NCI-H1436 treated with DMSO at 0.1 percent for 48 hours (cell line): Measurements from ENCODE around the gene ZNF608.

ENCODE experiments used
- DNase-seq: peaks from one replicate; lab custom pipeline; 2025; lab: John Stamatoyannopoulos, UW

ZNF608 gene

DNA sequence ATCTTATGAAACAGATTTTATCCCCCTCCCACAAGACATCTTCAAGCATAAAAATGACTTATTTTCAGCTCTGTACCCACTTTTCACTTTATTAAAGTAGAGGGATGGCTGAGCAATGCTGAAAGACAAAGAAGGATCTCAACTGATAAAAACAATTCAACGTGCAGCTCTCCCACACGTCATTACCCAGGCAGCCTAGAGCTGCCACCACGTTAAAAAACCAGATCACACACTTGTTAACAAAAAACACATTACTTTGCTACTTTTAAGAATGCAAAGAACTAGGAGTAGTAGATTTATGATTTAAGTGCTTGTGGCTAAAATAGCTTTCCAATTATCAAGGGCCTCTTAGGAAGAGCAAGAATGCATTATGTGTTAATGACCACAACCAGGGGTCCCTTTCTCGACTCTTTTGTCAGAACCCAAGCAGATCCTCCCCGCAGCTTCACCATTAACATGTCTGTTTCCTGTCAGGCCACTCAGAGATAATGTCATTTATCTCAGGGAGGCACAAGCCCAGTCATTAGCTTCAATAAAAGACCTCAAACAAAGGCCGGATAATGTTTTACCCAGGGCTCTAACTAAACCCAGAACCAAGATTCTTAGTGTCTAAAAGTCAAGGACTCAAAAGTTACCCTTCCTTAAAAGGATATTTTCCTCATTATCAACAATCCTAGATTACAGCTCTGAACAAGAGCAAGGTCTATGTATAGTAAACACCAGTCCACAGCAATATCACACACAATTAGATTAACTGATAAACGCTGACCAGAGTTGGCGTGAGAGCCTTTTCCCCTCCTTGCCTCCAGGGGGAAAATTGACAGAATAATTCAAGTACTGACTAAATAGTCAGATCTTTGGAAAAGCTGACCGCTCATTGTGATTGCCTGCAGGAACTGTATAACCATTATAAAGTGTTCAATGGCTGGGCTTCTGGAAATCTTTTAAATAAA lies 7.5 kb downstream of the ZNF608 start:
- DNase-seq, result no peak

DNA sequence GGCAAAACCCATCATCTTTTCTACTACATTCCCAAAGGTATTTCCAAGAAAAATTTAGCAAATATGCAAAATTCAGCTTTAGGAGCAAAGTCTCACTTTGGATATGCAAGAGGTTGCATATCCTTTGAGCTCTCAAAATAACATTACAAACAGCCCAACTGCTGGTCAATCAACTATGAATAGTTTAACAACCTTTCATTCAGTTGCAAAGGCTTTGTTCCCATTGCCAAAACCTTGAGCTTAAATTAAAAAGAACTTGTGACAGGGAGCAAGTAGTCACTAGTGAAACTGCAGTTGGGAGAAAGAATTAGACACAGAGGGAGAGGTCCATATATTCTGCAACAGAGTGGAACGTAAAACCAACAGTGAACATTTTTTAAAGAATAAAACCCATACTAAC lies 8.8 kb downstream of the ZNF608 start:
- DNase-seq, result no peak

DNA sequence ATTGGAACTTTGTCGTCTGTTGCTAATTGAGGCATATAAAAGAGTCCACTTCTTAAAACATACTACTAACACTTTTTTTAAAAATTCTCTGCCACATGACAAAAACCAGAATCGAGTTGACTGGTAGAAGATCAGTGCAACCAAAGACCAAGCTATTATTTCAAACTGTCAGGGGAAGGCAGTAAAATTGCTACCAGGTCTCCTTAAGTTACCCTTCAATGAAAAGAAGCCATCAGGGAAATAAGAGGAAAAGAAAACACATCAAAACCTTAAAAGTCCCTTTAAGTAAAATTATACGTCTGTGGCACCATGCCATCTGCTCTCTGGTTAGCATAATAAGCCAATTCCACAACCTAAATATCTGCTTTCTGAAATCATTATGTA lies 9.6 kb downstream of the ZNF608 start:
- peak; percentile 52 for DNase-seq

DNA sequence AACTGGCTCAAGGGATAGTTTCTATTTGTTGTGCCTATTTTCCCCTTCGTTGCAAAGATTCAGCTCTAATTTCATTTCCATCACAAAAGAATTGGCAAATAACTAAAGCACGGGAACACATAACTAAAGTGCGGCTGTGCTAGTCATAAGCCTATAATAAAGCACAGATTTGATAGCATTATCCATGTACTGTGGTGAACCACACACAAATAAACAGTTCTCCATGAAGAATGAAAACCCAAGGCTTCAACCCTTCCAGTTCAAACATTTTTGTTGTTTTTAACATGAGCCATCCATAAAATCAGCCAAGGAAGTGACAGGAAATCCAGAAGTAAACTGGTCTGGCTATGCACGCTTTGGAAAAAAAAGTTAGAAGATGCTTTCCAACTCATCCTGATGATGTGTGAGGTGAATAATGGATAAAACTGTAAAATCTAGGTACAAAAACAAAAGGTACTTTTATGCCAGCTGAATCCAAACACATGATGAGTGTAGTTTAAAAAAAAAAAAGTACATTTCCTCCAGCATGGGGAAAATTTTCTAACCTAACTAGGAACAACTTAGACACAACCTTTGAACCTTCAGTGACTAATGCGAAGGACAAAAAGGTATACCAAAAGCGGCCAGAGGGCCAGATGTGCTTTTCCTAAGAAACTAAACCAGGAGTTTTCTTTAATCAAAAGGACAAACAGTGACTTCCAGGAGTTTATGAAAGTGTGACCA lies 10.2 kb downstream of the ZNF608 start:
- no peak for DNase-seq

DNA sequence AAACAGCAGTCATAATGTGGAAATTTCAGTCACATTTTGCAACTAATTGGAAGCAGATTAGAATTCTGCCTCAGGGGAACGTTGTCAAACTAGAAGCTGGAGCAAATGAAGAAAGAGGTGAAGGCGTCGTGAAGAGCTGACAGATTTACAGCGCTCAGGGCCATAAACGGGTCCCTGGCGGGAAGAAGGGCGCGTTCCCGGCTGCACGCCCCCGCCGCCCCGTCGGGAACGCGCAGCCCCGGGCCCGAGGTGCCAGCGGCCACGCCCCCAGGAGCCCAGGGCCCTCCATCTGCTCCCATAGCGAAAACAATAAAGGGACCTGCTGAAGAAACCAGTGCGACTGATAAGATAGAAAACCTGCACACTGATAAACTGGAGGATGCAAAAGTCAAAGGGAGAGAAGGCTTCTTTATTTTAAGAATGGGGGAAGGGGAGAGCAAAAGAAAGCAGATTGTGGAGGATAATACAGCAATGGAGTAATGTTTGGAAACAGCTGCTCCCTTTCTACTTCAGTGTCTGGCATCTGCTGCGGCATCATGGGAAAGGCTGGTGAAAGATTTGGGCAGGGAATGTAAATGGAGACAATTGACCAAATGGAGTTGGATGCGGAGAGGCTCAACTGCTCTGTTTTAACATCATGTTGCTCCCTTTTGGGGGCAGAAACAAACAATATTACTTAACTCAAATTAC lies 11.1 kb downstream of the ZNF608 start:
- no peak for DNase-seq

DNA sequence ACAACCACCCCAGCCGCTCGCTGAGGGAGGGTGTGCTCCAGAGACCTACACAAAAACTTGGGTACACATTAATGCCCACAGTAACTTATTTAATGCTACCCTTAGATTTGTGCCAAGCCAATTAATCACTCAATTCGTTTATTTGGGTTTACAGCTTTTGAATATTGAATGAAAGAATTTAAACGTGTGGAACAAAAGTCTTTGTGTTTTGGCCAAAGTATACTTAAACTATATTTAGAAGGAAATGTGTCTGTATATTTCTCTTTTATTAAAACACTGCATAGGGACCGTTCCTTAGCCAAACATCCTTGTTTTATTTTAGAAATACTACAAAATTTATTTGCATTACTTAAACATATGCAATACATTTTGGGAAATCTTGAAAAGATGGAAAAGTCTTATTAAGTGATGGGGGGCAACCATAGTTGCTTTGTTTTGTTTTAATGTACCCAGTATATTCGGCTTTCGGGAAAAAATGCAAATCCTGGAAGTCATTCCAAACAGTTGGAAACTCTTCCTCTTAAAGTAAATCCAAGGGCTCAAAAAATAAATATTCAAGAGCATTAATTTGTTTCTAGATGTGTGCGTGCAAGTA lies 11.8 kb downstream of the ZNF608 start:
- no peak for DNase-seq

DNA sequence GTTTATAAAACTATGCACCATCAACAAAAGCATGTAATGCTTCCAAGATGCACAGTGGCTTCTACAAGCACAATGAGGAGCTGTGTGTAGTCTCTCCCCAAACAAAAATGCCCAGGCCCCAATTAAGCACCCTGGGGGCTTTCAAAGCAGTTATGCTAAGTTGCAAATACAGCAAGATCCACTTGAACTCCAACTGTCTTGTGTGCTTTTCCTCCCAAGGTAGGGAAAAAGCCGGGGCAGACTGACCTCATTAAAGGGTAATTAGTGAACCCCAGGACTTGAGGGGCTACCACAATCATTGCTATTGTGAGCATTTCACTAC lies 13.1 kb downstream of the ZNF608 start:
- no peak for DNase-seq

DNA sequence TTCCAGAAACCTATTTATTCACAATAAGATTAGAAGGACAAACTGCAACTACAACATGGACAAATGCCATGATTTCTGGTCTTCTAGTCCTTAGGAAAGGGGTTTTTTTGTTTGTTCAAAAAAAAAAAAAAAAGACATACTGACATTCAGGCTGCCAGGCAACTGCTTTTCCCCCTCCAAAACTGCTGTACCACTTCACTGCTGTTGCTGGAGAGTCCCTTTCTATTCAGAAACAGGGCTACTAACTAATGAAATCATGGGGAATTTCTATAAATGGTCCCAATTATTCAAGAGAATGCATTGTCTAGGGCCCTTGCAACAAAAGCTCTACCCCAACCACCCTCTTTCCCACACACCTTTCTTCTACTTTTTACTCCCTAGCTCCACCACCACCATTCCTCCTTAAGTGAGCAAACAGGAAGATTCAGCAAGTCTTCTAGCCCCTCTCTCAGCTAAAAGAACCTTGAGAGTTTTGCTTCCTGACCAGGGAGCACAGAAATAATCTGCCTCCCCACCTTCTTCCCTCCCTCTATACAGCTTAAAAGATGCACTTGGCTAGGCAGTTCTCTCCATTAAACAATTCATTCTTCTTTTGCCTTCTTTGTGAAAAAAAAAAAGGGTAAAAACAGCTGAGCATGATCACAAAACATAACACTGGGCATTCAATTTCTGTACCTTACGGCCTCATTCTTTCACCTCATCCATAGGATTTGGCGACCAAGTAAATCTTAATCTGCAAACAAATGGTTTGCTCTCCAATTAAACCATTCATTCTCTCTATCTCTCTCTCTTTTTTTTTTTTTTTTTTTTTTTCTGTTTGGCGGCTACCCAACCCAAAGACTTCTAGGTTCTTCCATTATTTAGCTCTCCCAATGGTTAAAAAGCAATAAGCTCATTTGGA lies 13.8 kb downstream of the ZNF608 start:
- DNase-seq, result no peak

DNA sequence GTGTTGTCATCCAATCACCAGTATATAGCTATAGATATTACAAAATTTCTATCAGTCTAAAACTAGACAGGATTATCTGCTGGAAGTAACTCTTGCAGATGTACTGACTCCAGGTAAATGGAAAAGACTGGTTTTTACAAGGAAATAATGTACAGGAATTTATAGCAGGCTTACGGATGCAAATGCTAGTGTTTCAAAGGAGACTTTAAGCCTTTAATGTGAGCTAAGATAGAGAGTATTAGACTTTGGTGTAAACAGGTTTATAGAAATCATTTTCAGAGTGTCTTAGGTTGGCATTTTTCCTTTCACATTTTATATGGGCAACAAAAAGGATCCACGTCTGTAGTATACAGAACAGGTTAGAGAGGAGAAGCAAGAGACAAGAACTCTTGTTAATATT lies 16.1 kb downstream of the ZNF608 start:
- no peak for DNase-seq

DNA sequence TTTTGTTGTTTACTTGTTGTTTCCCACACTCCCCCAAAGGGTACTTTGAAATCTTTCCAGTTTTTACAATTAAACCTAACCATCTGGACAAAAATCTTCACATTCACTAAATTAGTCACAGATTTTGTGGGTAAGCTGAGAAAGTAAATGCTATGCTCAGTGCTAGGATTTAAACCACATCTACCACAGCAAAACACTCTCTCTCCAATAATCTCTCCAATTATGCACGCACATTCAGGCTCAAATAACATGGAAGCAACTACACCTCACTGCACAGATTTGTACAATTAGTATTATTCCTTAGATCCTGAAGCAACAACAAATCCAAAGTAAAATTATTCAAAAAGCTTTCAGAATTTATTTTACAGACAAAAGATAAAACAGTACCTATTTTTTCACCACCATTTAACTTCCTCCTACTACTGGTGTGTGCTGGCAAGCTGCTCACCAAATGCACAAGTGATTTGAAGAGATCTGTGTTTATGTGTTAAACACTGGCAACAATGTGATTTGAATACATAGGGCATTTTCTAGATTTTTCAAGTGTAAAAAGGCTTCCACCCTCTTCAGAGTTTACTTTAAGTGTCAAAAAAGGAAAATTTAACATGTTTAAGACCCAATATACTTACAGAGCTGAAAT lies 16.6 kb downstream of the ZNF608 start:
- DNase-seq, result no peak

DNA sequence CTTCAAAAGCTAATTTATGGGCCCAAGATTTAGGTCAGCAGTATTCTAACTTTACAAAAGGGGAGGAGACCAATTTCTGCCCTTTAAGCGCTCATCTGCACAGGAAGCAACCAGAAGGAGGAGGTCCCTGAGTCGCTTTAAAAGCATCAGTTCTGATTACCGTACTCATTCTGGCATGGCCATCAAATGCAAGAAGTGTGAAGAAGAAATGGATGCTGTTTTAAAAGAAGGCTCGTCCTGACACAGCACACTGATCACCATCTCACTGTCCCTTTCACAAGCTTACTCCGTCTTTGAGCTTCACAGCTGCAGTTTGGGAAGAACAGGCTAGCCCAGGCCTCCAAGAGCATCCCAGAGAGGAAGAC lies 17.5 kb downstream of the ZNF608 start:
- no peak for DNase-seq

DNA sequence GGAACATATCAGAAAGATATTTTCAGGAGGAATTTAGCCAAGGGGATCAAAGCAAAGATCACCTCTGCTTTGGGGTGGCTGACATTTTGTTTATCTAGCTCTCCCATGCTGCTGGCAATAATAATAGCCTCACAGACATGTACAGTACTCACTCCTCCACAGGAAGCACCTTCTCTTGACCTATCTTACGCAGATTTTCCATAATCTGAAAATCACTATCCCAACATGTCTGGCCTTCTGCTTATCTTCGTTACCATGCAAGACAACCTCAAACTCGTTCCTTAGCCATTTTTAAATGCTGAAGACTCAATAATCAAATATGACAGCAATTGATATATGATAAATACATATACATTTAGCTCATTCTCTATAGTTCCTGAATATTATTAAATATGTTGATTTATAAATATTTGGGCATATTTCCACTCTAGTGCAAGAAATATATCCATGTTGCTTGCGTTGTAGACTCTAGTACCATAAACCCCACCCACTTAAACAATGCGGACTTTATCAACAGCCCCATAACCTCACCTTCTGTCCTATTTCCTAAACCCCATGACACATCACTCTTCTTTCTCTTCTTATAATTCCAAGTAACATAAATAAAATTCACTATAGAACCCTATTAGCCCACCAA lies 18.0 kb downstream of the ZNF608 start:
- no peak for DNase-seq

DNA sequence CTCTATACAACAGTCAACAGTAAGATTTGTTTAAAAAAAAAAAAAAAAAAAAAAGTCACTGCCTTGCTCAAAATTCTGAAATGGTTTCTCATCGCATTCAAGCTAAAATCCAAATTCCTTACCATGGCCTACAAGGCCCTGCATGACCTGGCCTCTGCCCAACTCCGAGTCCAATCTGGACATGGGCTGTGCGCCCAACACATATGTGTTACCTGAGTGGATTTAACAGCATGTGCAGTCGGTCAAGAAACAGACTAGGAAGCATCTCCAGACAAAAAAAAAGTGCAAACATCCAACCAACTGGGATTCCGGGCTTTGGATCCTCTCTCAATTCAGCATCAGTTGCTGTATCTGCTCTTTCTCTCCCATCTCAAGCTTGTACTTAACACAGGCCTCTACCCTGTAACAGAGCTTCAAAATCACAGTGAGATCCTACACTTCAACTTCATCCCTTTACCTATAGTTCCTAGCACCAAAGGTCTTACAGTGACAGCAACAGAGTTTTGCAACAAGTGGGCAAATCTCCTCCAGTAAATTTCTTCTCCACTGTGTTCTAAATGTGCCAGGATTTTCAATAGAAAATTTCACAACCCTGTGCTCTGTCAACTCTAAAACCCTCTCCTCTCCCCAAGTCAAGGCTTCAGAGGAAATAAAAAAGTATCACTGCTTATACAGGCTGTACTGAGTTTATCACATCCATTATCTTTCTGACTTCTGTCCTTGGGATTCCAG lies 19.6 kb downstream of the ZNF608 start:
- no peak for DNase-seq

DNA sequence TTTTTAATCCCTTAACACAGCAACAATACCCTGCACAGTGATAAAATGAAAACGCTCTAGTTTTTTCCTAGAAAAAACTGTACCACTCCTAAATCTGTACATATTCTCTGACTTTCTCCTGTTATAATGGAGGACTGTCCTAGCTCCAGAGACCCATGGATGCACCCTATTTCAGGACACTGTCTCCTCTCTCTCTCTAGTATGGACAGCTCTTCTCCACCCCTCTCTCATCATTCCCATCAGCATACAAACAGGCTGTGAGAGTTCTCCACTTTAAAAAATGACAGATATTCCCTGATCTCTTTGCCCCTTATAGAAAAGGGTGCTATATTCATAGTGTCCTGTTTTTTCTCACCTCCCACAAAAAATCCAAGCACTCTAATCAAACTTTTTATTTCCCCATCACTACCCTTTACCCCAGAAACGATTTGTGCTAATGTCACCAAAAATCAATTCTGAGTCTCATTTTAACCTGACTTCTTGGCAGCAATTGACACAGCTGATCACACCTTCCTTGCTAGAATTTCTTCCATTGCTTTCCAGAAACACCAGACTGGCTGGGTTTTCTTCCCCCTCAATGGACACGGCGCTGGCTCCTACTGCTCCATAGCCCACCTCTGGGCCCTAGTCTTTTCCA lies 20.7 kb downstream of the ZNF608 start:
- no peak for DNase-seq

DNA sequence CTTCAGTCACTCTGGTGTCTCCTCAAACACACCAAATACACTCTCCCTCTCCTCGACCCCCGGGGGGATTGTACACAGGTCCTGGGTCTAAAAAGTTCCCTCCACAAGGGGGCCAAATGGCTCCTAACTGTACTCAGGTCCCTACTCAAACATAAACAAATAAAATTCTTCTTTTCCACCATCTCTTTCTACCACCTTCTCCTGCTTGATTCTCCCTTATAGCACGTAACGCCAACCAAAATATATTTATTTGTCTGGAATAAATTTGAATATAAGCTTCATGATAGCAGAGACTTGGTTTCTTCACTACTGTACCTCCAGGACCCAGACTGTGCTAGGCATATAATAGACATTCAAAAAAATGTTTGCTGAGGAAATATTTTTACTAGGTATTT lies 21.4 kb downstream of the ZNF608 start:
- DNase-seq, result no peak

DNA sequence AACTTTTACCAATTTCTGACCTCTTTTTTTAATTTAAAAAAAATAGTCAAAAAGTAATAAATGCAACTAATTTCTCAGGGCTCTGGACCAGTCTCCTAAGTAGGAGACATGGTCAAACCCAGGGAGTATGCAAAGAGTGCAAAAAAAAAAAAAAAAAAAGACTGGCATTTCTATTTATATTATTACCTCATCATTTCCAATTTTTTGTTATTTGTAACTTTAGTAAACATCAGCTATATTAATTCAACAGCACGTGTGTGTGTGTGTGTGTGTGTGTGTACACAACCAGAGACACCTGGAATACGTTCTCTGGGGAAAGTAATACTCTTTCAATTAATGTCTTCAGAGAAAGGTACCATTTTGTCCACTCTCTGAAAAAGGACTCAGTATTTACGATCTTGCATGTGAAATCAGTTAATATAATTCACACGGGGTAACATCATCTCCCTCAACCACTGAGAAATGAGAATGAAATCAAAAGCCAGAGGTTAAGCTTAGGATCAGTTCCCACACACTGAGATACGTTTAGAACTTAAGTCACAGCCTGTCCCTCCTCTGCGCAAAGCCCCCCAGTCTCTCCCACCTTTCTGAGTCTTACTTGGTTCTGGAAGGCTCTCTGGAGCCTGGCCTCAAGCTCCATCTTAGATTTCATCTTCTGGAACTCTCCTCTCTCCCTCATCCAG lies 21.9 kb downstream of the ZNF608 start:
- DNase-seq, result no peak

DNA sequence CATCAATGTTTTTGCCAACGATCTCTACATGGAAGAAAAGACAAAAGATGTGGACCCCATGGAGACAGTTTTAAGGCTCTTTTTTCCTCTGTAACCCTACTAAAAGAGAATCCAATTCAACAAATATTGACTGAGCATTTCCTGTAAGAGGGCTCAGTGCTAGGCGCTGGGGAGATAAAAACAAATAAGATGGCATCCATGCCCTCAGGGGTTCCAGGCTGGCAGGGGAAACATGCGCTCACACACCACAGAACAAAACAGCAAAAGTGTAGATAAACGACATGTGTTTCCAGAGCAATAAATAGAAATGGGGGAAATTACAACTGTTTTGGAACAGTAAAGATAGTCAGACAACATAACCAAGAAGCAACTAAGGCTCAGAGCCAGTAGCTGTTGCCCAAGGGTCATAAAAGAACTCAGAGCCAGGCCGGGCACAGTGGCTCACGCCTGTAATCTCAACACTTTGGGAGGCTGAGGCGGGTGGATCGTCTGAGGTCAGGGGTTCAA lies 25.2 kb downstream of the ZNF608 start:
- no peak for DNase-seq

DNA sequence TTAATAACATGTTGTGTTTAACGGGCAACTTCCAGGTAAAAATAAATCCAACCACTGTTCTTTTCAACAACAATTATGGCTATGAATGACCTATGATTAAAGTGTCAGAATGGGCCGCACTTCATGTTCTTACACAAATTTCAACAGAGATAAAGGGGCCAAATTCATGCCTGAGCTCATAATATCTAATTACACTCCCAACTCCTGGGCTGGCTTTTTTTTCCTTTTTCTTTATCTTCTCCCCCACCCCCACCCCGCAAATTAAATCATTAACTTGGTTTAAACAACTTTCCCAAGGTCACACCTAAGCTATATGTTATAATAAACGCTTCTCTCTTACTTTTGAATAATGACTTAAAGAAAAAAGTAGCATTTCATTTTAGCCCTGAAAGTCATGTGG lies 25.8 kb downstream of the ZNF608 start:
- no peak for DNase-seq
